Measurements from ENCODE around the gene DDIT3. TPM values are rescaled to one million over a fixed set of nuclear protein-coding genes. Genes with fewer than 3 reads are reported as not detected.
"Not testable (repeated sequence)": the region's sequence is repeated elsewhere in the genome, so short reads cannot be mapped to it uniquely, and the experiment has no call there.

The DDIT3 gene, protein sequence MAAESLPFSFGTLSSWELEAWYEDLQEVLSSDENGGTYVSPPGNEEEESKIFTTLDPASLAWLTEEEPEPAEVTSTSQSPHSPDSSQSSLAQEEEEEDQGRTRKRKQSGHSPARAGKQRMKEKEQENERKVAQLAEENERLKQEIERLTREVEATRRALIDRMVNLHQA
- 4.8 TPM for polyA plus RNA-seq (2013, experiment 1 of 2)
- polyA plus RNA-seq (2013, experiment 2 of 2): 4.8 TPM

DNA sequence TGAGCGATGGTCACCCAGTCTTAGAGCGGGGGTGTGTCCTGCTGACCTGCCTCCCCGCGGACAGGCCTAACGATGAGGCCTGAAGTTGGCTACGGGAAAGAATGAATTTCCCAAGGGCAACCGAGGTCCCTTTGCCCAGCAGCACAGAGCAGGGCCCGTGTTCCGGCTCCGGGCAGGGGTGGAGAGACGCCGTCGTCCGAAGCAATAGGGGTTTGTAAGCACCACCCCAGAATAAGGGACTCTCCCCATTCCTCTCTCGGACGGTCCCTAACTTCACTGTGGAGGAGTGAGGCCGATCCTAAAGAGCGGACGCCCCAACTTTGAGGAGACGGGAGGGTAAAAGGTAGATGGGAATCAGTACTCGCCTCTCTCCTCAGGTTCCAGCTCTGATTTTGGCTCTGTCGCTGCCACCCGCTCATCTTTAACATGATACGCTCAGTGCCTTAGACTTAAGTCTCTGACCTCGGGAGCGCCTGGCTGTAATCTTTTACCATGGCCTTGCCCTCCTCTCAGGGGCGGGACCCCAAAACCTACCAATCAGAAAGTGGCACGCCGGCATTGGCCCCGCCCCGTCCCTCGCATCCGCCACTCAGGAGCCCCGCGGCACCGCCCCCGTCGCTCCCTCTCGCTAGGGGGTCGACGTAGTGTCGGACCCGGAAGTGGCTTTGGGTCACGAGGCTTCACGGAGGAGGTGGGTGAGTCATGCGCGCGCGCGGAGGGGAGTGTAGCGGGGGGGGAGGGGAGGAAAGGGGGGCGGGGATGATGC is at the start of gene DDIT3:
Gene DDIT3 (minus strand): TSS at position 462 of the 766 bp plus-strand sequence. CDS start 3,108 bp downstream, outside the sequence.
- peak within 1 kb of the TSS; percentile 93 for H3K9ac ChIP-seq (ENCODE audit: low read depth, low read length)
- peak within 1 kb of the TSS; percentile 96 for H3K4me3 ChIP-seq (ENCODE audit: low read length)
- 1% methylated on average over 45 of the region's 52 CpGs for WGBS
- no peaks in the 10 kb centered on the region for H3K9me3 ChIP-seq (ENCODE audit: insufficient read depth, low read depth, low read length)
- peaks cover 22% of the 10 kb centered on the region; the same call in 1 of the 2 replicates for H3K4me1 ChIP-seq (ENCODE audit: insufficient read depth, low read length)
- H3K27me3 ChIP-seq (ENCODE audit: insufficient read depth, low read length): no peaks in the 10 kb centered on the region
- H3K27ac ChIP-seq (ENCODE audit: low read depth, low read length): peak within 1 kb of the TSS; percentile 99
- H3K36me3 ChIP-seq (ENCODE audit: insufficient read depth, low read length): peaks cover 39% of the 10 kb centered on the region

DNA sequence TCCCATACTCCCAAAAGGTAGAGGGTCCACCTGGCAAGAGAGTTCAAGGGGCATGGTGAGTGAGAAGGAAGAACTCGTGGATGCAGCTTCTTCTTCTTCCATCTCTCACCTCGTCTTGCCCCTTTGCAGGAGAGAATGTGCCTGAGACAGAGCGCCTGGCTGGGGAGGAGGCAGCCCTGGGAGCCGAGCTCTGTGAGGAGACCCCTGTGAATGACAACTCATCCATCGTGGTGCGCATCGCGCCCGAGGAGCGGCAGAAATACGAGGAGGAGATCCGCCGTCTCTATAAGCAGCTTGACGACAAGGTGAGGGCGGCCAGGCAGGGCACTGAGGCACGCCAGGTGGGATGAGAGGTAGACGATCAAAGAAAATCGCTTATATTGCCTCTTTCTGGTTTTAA is 49.5 kb upstream of the DDIT3 start:
- Histone ChIP-seq H3K27me3 (ENCODE audit: insufficient read depth, low read length) (no peaks in the 10 kb centered on the region), H3K9ac (ENCODE audit: low read depth, low read length) (no peak overlapping the region), H3K4me3 (ENCODE audit: low read length) (no peak overlapping the region), H3K9me3 (ENCODE audit: insufficient read depth, low read depth, low read length) (no peaks in the 10 kb centered on the region), H3K4me1 (ENCODE audit: insufficient read depth, low read length) (no peaks in the 10 kb centered on the region), H3K27ac (ENCODE audit: low read depth, low read length) (no peak overlapping the region), H3K36me3 (ENCODE audit: insufficient read depth, low read length) (peaks cover 39% of the 10 kb centered on the region)
- WGBS: 95% methylated on average over 18 of the region's 18 CpGs

DNA sequence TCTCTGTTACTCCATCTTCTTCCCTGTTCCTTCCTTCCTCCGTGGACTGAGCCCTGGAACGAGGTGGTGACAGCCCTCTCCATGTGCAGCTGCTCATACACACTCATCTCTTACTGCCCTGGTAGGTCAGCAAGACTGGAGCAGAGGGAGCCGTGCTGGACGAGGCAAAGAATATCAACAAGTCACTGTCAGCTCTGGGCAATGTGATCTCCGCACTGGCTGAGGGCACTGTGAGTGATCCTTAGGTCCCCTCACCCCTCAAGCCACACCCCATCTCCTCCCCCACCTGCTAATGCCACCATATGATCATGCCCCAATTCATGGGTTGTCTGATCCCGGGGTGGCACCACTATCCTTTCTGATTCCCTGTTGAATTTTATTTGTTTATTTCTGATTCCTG is 48.5 kb upstream of the DDIT3 start:
- no peak overlapping the region for H3K9ac ChIP-seq (ENCODE audit: low read depth, low read length)
- H3K9me3 ChIP-seq (ENCODE audit: insufficient read depth, low read depth, low read length): no peaks in the 10 kb centered on the region
- H3K27ac ChIP-seq (ENCODE audit: low read depth, low read length): no peak overlapping the region
- 94% methylated on average over 6 of the region's 6 CpGs for WGBS
- H3K4me1 ChIP-seq (ENCODE audit: insufficient read depth, low read length): no peaks in the 10 kb centered on the region
- peaks cover 45% of the 10 kb centered on the region for H3K36me3 ChIP-seq (ENCODE audit: insufficient read depth, low read length)
- H3K4me3 ChIP-seq (ENCODE audit: low read length): no peak overlapping the region
- no peaks in the 10 kb centered on the region for H3K27me3 ChIP-seq (ENCODE audit: insufficient read depth, low read length)

DNA sequence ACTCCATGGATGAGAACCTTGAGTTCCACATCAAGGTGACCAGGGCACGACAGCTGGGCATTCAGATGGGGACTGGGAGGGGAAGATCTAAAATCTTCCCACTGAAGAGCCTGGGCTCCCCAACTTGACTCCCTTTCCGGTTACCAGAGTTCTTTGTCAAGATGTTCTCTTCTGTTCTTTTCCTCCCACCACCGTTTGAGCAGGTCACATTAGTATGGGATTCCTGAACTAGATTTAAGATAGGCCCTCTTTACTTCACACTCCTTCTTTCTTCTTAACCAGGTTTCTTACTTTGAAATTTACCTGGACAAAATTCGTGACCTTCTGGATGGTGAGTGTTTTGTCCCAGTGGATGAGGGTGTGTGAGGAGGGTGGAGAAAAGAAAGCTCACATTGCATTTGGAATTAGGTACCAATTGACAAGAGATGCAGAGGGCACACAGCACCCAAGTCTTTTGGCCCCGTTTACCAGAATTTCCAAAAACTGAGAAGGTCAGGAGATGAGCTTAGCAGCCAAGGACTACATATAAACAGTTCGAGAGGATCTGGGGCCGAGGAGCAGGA is 43.9 kb upstream of the DDIT3 start:
- Histone ChIP-seq H3K36me3 (ENCODE audit: insufficient read depth, low read length) (peaks cover 21% of the 10 kb centered on the region), H3K9ac (ENCODE audit: low read depth, low read length) (no peak overlapping the region), H3K4me3 (ENCODE audit: low read length) (no peak overlapping the region), H3K27me3 (ENCODE audit: insufficient read depth, low read length) (no peaks in the 10 kb centered on the region), H3K9me3 (ENCODE audit: insufficient read depth, low read depth, low read length) (no peaks in the 10 kb centered on the region), H3K27ac (ENCODE audit: low read depth, low read length) (no peak overlapping the region), H3K4me1 (ENCODE audit: insufficient read depth, low read length) (no peaks in the 10 kb centered on the region)
- 92% methylated on average over 7 of the region's 7 CpGs for WGBS

DNA sequence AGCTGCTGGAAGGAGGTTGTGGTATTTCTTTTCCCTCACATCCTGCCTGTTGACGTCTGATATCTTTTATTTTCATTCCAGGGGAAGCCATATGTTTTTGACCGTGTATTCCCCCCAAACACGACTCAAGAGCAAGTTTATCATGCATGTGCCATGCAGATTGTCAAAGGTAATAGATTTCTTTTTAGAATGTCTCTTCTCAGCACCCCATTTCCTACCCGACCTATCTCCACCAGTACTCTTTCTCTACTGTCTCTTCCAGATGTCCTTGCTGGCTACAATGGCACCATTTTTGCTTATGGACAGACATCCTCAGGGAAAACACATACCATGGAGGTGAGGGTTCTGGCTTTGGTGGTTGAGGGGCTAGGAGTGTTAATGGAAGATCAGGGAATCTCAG is 43.0 kb upstream of the DDIT3 start:
- 92% methylated on average over 4 of the region's 4 CpGs for WGBS
- Histone ChIP-seq H3K4me1 (ENCODE audit: insufficient read depth, low read length) (no peaks in the 10 kb centered on the region), H3K27ac (ENCODE audit: low read depth, low read length) (no peak overlapping the region), H3K9me3 (ENCODE audit: insufficient read depth, low read depth, low read length) (no peaks in the 10 kb centered on the region), H3K27me3 (ENCODE audit: insufficient read depth, low read length) (no peaks in the 10 kb centered on the region), H3K36me3 (ENCODE audit: insufficient read depth, low read length) (peaks cover 13% of the 10 kb centered on the region; the same call in 1 of the 2 replicates), H3K9ac (ENCODE audit: low read depth, low read length) (no peak overlapping the region), H3K4me3 (ENCODE audit: low read length) (no peak overlapping the region)

DNA sequence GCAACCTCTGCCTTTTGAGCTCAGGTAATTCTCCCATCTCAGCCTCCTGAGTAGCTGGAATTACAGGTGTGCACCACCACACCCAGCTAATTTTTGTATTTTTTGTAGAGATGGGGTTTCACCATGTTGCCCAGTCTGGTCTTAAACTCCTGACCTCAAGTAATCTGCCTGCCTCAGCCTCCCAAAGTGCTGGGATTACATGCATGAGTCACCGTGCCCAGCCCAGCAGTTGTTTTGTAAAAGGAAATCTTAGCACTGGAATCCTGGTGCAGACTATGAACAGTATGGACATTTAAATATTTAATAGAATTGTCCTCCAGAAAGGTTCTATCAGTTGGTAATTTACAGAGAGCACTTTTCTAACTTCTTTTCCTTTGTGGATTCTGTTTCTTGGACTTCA is 40.8 kb upstream of the DDIT3 start:
- not testable (repeated sequence) for H3K27ac ChIP-seq (ENCODE audit: low read depth, low read length); H3K4me3 ChIP-seq (ENCODE audit: low read length); H3K9me3 ChIP-seq (ENCODE audit: insufficient read depth, low read depth, low read length); H3K9ac ChIP-seq (ENCODE audit: low read depth, low read length); H3K27me3 ChIP-seq (ENCODE audit: insufficient read depth, low read length); H3K4me1 ChIP-seq (ENCODE audit: insufficient read depth, low read length)
- WGBS: 75% methylated on average over 1 of the region's 1 CpG
- H3K36me3 ChIP-seq (ENCODE audit: insufficient read depth, low read length): peaks cover 16% of the 10 kb centered on the region; the same call in 1 of the 2 replicates

DNA sequence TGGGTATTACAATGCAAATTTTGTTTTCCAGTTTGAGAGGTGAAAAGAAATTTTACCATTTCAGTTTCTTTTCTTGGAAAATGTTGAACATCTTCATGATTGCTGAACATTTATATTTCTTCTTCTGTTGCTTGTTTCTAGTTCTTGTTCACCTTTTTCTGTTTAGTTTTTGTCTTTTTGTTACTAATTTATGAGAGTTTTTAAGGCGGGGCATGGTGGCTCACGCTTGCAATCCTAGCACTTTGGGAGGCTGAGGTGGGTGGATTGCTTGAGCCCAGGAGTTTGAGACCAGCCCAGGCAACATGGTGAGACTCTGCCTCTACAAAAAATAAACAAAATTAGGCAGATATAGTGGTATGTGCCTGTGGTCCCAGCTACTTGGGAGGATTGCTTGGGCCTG is 40.2 kb upstream of the DDIT3 start:
- H3K27me3 ChIP-seq (ENCODE audit: insufficient read depth, low read length): no peaks in the 10 kb centered on the region
- H3K4me3 ChIP-seq (ENCODE audit: low read length): no peak overlapping the region
- no peak overlapping the region for H3K9ac ChIP-seq (ENCODE audit: low read depth, low read length)
- no peaks in the 10 kb centered on the region for H3K4me1 ChIP-seq (ENCODE audit: insufficient read depth, low read length)
- H3K36me3 ChIP-seq (ENCODE audit: insufficient read depth, low read length): peaks cover 16% of the 10 kb centered on the region; the same call in 1 of the 2 replicates
- WGBS: 97% methylated on average over 2 of the region's 2 CpGs
- H3K9me3 ChIP-seq (ENCODE audit: insufficient read depth, low read depth, low read length): no peaks in the 10 kb centered on the region
- H3K27ac ChIP-seq (ENCODE audit: low read depth, low read length): no peak overlapping the region

DNA sequence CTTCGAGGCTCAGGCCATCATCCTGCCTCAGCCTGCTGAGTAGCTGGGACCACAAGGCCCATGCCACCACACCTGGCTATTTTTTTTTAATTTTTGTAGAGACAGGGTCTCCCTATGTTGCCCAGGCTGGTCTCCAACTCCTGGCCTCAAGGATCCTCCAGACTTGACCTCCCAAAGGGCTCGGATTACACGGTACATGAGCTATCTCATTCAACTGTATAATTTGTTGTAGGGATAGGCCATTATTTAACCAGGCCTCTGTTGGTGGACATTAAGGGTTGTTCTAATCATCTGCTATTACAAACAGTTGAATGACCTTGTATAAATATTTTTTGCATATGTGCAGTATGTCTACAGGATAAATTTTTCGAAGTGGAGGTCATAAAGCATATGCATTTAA is 38.5 kb upstream of the DDIT3 start:
- Histone ChIP-seq H3K4me3 (ENCODE audit: low read length) (no peak overlapping the region), H3K9ac (ENCODE audit: low read depth, low read length) (no peak overlapping the region), H3K27me3 (ENCODE audit: insufficient read depth, low read length) (no peaks in the 10 kb centered on the region), H3K4me1 (ENCODE audit: insufficient read depth, low read length) (no peaks in the 10 kb centered on the region), H3K27ac (ENCODE audit: low read depth, low read length) (no peak overlapping the region), H3K36me3 (ENCODE audit: insufficient read depth, low read length) (peaks cover 8% of the 10 kb centered on the region; the same call in 1 of the 2 replicates), H3K9me3 (ENCODE audit: insufficient read depth, low read depth, low read length) (no peaks in the 10 kb centered on the region)
- WGBS: 89% methylated on average over 4 of the region's 4 CpGs

DNA sequence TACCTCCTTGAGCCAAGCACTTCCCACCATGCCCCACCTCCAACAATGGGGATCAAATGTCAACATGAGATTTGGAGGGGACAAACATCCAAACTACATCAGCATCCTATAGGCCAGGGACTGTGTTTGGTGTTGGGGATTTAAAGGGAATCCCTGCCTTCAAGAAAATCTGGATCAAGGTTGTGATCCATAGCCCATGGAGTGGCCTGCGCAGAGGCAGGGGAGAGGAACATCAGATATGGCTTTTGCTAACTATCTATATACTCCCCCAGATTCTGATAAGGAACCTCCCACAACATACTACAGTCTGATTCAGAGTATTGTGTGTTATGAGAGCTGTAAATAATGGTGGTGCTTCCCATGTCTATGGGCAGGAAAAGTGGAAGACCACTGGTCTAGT is 34.6 kb upstream of the DDIT3 start:
- 0 out of 2 replicates have a peak, but pooled peaks cover 2% of the 10 kb centered on the region for H3K36me3 ChIP-seq (ENCODE audit: insufficient read depth, low read length)

DNA sequence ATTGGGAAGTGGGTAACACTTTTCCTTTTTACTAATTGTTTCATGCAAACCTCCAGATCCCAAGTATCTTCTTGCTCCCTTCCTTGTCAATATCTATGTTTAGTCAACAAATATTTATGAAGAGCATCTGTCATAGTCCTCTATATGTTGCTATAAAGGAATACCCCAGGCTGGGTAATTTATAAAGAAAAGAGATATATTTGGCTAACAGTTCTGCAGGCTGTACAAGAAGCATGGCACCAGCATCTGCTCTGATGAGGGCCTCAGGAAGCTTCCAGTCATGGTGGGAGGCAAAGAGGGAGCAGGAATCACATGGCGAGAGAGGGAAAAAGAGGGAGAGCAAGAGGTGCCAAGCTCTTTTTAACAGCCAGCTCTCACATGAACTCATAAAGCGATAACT is 34.1 kb upstream of the DDIT3 start:
- no peaks in the 10 kb centered on the region for H3K9me3 ChIP-seq (ENCODE audit: insufficient read depth, low read depth, low read length)
- 0 out of 2 replicates have a peak, but pooled peaks cover 2% of the 10 kb centered on the region for H3K36me3 ChIP-seq (ENCODE audit: insufficient read depth, low read length)
- WGBS: 96% methylated on average over 2 of the region's 2 CpGs
- H3K27ac ChIP-seq (ENCODE audit: low read depth, low read length): no peak overlapping the region
- no peak overlapping the region for H3K4me3 ChIP-seq (ENCODE audit: low read length)
- no peak overlapping the region for H3K9ac ChIP-seq (ENCODE audit: low read depth, low read length)
- H3K4me1 ChIP-seq (ENCODE audit: insufficient read depth, low read length): peaks cover 23% of the 10 kb centered on the region
- H3K27me3 ChIP-seq (ENCODE audit: insufficient read depth, low read length): peaks cover 7% of the 10 kb centered on the region; the same call in 1 of the 2 replicates

More for the DNA sequence above, 34.6 kb upstream of the DDIT3 start:
- Histone ChIP-seq H3K9ac (ENCODE audit: low read depth, low read length) (no peak overlapping the region), H3K4me1 (ENCODE audit: insufficient read depth, low read length) (peaks cover 21% of the 10 kb centered on the region), H3K27ac (ENCODE audit: low read depth, low read length) (no peak overlapping the region), H3K27me3 (ENCODE audit: insufficient read depth, low read length) (peaks cover 6% of the 10 kb centered on the region; the same call in 1 of the 2 replicates), H3K9me3 (ENCODE audit: insufficient read depth, low read depth, low read length) (no peaks in the 10 kb centered on the region), H3K4me3 (ENCODE audit: low read length) (no peak overlapping the region)
- 100% methylated on average over 1 of the region's 1 CpG for WGBS
